HUES6 (cell line): ENCODE data around the gene PLCB2.

ENCODE experiments used
- H3K27ac ChIP-seq: 2 replicates; pipeline ENCODE4 v1.7.0; 2013; ENCODE audit warnings: low read depth, mild to moderate bottlenecking, low read length, inconsistent platforms
- H3K27me3 ChIP-seq: 2 replicates; pipeline ENCODE4 v1.6.1; 2013; ENCODE audit warnings: low read length; ENCODE audit not compliant: control insufficient read depth, insufficient read depth
- H3K36me3 ChIP-seq: 2 replicates; pipeline ENCODE4 v1.6.1; 2013; ENCODE audit warnings: low read length; ENCODE audit not compliant: control insufficient read depth, insufficient read depth
- H3K4me1 ChIP-seq: 2 replicates; pipeline ENCODE4 v1.6.1; 2013; ENCODE audit warnings: low read length; ENCODE audit not compliant: control insufficient read depth, insufficient read depth
- H3K4me3 ChIP-seq: 2 replicates; pipeline ENCODE4 v1.5.1; 2013; ENCODE audit warnings: low read depth, low read length
- H3K9ac ChIP-seq: one replicate; pipeline ENCODE4 v1.6.1; 2013; ENCODE audit warnings: mild to moderate bottlenecking, low read length
- H3K9me3 ChIP-seq: 2 replicates; pipeline ENCODE4 v1.6.1; 2013; ENCODE audit warnings: low read depth, low read length; ENCODE audit not compliant: control insufficient read depth, insufficient read depth

Gene PLCB2, protein sequence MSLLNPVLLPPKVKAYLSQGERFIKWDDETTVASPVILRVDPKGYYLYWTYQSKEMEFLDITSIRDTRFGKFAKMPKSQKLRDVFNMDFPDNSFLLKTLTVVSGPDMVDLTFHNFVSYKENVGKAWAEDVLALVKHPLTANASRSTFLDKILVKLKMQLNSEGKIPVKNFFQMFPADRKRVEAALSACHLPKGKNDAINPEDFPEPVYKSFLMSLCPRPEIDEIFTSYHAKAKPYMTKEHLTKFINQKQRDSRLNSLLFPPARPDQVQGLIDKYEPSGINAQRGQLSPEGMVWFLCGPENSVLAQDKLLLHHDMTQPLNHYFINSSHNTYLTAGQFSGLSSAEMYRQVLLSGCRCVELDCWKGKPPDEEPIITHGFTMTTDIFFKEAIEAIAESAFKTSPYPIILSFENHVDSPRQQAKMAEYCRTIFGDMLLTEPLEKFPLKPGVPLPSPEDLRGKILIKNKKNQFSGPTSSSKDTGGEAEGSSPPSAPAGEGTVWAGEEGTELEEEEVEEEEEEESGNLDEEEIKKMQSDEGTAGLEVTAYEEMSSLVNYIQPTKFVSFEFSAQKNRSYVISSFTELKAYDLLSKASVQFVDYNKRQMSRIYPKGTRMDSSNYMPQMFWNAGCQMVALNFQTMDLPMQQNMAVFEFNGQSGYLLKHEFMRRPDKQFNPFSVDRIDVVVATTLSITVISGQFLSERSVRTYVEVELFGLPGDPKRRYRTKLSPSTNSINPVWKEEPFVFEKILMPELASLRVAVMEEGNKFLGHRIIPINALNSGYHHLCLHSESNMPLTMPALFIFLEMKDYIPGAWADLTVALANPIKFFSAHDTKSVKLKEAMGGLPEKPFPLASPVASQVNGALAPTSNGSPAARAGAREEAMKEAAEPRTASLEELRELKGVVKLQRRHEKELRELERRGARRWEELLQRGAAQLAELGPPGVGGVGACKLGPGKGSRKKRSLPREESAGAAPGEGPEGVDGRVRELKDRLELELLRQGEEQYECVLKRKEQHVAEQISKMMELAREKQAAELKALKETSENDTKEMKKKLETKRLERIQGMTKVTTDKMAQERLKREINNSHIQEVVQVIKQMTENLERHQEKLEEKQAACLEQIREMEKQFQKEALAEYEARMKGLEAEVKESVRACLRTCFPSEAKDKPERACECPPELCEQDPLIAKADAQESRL

DNA sequence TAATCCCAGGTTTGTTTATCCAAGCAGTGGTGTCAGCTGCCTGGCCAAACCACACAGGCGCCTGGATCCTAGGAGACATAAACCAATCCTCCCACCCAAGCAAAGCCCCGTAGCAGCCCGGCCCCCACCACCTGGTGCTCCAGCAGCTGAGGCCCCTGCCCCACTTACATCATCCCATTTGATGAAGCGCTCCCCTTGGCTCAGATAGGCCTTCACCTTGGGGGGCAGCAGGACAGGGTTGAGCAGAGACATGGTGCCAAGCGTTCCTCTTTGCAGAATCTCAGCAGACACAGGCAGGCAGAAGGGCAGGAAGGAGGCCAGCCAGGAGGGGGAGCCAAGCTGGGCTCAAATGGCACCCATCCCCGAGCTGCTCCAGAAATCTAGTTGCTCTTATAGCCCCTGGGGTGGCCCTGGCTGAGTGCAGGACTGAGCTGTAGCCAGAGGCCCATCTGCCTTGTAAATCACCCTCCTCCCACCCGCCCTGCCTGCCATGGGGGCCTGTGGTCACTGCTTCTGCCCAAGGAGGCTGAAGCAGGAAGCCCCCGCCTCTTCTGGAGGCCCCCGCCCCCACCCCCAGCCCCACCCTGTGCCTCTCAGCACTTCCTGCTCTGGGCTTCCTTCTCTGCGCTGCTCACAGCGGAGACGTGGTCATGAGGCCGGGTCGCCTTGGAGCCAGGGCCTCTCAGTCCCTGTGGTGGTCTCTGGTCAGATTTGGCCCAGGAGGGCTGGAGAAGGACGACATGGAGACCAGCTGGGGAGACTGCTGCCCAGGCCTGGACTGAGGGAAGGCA lies at the start of gene PLCB2:
Gene PLCB2 (minus strand): TSS at position 515 of the 791 bp plus-strand sequence. CDS start 263 bp downstream, at position 252.
- H3K4me3 ChIP-seq, result peak within 1 kb of the TSS; percentile 42; the same call in 1 of the 2 replicates
- H3K27ac ChIP-seq, result no peak within 1 kb of the TSS
- no peaks in the 10 kb centered on the region for H3K9me3 ChIP-seq
- no peaks in the 10 kb centered on the region for H3K36me3 ChIP-seq
- H3K9ac ChIP-seq, result no peak within 1 kb of the TSS
- peaks cover 16% of the 10 kb centered on the region; the same call in 1 of the 2 replicates for H3K27me3 ChIP-seq
- peaks cover 34% of the 10 kb centered on the region for H3K4me1 ChIP-seq

DNA sequence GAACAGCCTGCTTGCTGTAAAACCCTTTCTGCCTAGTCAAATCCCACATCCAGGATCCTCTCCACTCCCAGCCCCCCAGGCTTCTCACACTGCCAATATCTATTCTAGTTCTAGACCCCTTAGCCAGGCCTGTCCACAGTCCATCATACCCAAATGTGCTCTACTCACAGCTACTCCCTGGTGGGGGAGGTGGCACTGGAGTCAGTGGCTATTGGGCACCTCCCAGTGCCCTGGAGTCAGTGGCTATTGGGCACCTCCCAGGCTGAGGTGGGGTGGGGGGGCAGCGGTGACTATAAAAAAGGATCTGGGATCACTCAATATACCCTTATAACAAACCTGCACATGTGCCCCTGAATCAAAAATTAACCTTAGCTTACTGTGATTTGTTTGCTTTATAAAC lies 49.5 kb upstream of the PLCB2 start:
- H3K9ac ChIP-seq, result no peak overlapping the region
- H3K4me3 ChIP-seq, result peak overlapping the region; percentile 80
- no peaks in the 10 kb centered on the region for H3K9me3 ChIP-seq
- peaks cover 57% of the 10 kb centered on the region for H3K27me3 ChIP-seq
- H3K27ac ChIP-seq, result no peak overlapping the region
- H3K36me3 ChIP-seq, result no peaks in the 10 kb centered on the region
- peaks cover 25% of the 10 kb centered on the region for H3K4me1 ChIP-seq

DNA sequence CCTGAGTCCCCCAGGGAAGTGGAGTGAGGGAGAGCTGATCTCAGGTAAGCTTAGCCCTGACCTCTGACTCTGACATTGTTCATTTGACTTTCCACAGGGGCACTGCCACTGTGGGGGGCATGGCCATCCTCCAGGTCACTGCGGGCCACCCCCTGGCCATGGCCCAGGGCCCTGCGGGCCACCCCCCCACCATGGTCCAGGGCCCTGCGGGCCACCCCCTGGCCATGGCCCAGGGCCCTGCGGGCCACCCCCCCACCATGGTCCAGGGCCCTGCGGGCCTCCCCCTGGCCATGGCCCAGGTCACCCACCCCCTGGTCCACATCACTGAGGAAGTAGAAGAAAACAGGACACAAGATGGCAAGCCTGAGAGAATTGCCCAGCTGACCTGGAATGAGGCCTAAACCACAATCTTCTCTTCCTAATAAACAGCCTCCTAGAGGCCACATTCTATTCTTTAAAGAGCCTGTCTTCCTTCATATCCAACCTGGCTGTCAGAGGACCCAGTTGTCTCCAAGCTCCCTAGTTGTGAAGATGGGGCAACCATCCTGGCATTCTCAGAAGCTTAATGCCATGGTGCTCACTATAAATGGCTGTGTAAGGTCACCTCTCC lies 48.3 kb upstream of the PLCB2 start:
- Histone ChIP-seq H3K4me3 (no peak overlapping the region), H3K4me1 (peaks cover 25% of the 10 kb centered on the region), H3K27ac (no peak overlapping the region), H3K27me3 (peaks cover 47% of the 10 kb centered on the region), H3K9ac (no peak overlapping the region), H3K36me3 (no peaks in the 10 kb centered on the region), H3K9me3 (no peaks in the 10 kb centered on the region)

DNA sequence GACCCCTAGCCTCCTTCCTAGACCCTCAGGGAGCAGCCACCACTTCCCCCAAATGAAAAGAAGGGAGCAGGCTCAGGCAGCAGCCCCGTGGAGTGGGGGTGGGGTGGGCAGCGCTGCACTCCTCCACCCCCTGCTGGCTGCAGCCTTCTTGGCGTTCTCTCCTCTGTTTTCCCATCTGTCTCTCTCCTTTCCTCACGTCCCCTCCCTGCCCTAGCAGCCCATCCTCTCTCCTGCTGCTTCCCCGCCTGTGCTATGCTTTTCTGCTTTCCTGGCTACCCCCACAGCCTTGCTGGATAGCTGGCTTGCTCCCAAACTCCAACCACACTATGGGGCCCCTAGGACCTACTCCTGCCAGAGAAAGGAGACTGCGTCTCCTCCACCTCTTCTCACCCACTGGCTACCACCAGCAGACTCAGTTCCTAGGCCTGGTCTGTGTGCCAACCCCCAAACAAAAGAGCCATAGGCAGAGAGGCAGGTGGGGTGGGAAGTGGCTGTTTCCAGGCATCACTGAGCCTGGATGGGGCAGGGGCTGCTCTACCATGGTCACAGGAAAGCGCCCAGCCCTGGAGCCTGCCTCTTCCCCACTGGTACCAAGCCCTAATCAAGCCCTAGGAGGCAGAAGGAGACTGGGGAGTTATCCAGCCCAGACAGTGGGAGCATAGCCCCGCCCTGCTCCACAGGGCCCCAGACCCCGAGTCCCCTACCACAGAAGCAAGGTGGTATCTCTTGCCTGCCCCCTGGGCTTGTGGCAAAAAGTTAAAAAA lies 46.9 kb upstream of the PLCB2 start:
- no peak overlapping the region for H3K9ac ChIP-seq

DNA sequence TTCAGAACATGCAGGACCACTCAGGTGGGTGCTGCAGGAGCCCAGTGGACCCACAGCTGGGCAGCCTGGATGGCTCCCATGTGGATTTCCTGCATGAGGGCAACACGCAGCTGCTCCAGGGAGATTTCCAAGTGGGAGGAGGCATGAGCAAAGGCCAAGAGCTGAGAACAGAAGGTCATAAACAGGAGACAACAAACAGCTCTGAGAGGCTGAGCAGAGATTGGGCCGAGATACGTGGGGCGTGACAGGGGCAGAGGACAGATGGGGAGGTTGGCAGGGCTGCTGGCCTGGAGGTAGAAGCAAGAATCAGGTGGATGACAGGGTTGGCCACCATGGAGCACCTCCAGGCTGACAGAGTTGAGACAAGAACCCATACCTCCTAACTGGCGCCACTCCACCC lies 46.0 kb upstream of the PLCB2 start:
- Histone ChIP-seq H3K27ac (no peak overlapping the region), H3K9ac (no peak overlapping the region), H3K4me3 (no peak overlapping the region), H3K27me3 (peaks cover 26% of the 10 kb centered on the region), H3K36me3 (no peaks in the 10 kb centered on the region), H3K4me1 (peaks cover 21% of the 10 kb centered on the region), H3K9me3 (no peaks in the 10 kb centered on the region)

More for the DNA sequence above, 46.9 kb upstream of the PLCB2 start:
- no peaks in the 10 kb centered on the region for H3K36me3 ChIP-seq
- peaks cover 25% of the 10 kb centered on the region for H3K4me1 ChIP-seq
- H3K27me3 ChIP-seq, result peaks cover 34% of the 10 kb centered on the region
- H3K4me3 ChIP-seq, result no peak overlapping the region
- H3K9me3 ChIP-seq, result no peaks in the 10 kb centered on the region
- H3K27ac ChIP-seq, result no peak overlapping the region

DNA sequence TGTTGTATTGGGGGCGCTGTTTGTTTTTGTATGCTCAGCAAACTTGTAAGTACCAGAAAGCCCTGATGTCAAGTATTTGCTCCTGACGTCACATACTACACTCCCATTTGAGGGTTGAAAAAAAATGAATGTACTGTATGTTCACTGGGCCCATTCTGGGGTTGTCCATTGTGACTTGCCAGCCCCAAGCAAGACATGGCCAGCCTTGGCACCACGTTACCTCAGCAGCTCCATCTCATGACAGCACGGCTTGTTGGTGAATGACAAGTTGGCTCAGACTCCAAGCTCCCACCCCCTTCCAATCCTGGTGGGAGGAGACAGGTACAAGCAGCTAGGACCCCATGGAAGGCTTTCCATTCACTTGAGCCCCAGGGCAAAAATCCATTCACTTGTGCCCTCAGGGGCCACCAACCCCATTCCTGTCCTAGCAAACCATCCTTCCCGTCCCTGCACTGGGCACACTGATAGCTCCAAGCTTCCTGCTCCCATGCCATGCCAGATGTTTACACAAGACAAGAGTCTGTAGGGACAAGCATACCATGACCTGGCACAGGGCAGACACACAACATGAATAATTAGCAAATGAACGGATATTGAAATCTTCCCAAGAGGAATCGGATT lies 44.7 kb upstream of the PLCB2 start:
- Histone ChIP-seq H3K9me3 (no peaks in the 10 kb centered on the region), H3K4me3 (no peak overlapping the region), H3K4me1 (peaks cover 17% of the 10 kb centered on the region), H3K27me3 (peaks cover 21% of the 10 kb centered on the region), H3K27ac (no peak overlapping the region), H3K36me3 (no peaks in the 10 kb centered on the region), H3K9ac (no peak overlapping the region)

DNA sequence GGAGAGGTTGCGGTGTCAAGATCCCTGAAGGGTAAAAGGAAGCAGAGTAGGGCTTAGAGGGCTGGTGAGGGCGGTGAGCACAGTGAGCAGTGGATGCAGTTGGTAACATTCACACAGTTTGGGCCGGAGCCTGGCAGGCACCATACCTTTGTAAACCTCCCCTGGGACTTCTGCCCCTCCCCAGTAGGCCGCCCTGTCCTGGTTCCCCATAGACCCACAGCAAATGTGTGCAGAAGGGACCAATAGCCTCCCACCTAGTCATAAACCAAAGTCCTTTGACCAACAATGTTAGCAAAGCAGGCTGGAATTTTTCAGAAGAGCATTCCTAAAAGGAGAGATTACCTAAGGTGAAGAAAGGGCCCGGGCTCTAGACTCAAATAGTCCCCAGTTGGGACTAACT lies 41.4 kb upstream of the PLCB2 start:
- no peaks in the 10 kb centered on the region for H3K27me3 ChIP-seq
- H3K4me3 ChIP-seq, result no peak overlapping the region
- no peaks in the 10 kb centered on the region for H3K9me3 ChIP-seq
- no peak overlapping the region for H3K27ac ChIP-seq
- no peaks in the 10 kb centered on the region for H3K36me3 ChIP-seq
- no peak overlapping the region for H3K9ac ChIP-seq
- peaks cover 12% of the 10 kb centered on the region for H3K4me1 ChIP-seq

DNA sequence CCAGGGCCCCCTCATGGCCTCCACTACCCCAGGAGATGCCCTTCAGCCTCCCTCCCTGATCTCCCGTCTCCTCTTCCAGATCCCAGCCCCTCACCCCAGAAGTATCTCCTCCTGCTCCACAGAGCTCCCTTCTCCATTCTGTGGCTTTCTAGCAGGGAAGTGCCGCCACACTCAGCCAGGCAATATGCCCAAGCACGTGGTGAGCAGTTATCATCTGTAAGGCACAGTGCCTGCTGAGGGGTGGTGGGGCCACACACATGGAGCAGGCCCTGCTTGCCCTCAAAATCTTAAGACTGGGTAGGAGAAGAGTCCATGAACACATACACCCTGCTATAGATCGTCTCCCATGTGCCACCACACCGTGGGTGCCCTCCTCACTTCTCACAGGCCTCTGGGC lies 40.7 kb upstream of the PLCB2 start:
- no peak overlapping the region for H3K27ac ChIP-seq
- no peaks in the 10 kb centered on the region for H3K36me3 ChIP-seq
- H3K27me3 ChIP-seq, result no peaks in the 10 kb centered on the region
- H3K4me1 ChIP-seq, result peaks cover 5% of the 10 kb centered on the region; the same call in 1 of the 2 replicates
- H3K9ac ChIP-seq, result no peak overlapping the region
- no peak overlapping the region for H3K4me3 ChIP-seq
- H3K9me3 ChIP-seq, result no peaks in the 10 kb centered on the region
